Pancreas (tissue), 10 donors: ENCODE data around the gene S100A3. TPM values are rescaled to one million over a fixed set of nuclear protein-coding genes. Genes with fewer than 3 reads are reported as not detected.

Experiments used
- ATAC-seq, 4 donors: fragments of 200-7000 bp; cut with Tn5 transposase; one replicate each; pipeline versions ENCODE4 v1.8.0 to v1.9.1; 2020; ENCODE audit warnings: mild to moderate bottlenecking in 4 of 4, moderate library complexity in 4 of 4
- DNase-seq, 6 donors: peaks; one replicate each; pipeline ENCODE4 v3.0.0-alpha.2; 2020
- FAIRE-seq: peaks from 2 replicates; lab custom pipeline; 2012; peaks lifted over from hg19 to GRCh38; lab: Jason Lieb, UNC
- H3K27ac ChIP-seq, 4 donors: fragments of 200-600 bp; sonication (generic); 1 replicate in 3 of 4; 2 replicates in 1 of 4; pipeline versions ENCODE4 v1.5.0 to v1.8.0; 2020
- H3K27me3 ChIP-seq, 4 donors: fragments of 200-600 bp; one replicate each; pipeline ENCODE4 v1.8.0; 2021
- H3K36me3 ChIP-seq, 3 donors: fragments of 200-600 bp; sonication (generic) in 1 of 3; one replicate each; pipeline versions ENCODE4 v1.5.0 to v1.8.0; 2020 to 2021
- H3K4me1 ChIP-seq, 3 donors: fragments of 200-600 bp; one replicate each; pipeline ENCODE4 v1.8.0; 2021
- H3K4me3 ChIP-seq, 4 donors: fragments of 200-600 bp; sonication (generic) in 2 of 4; one replicate each; pipeline versions ENCODE4 v1.5.0 to v1.8.0; 2020 to 2021
- H3K9me3 ChIP-seq, 4 donors: fragments of 200-600 bp; one replicate each; pipeline ENCODE4 v1.8.0; 2021
- WGBS, 2 donors: extraction: QIAGEN DNeasy Blood & Tissue Kit; methylation state at CpG; one replicate each; pipeline ENCODE4 v1.1.7; 2013; 5-methylcytosine and 5-hydroxymethylcytosine counted together
- intact Hi-C, 3 donors: fragments of 100-400 bp; cut with DNase I; formaldehyde crosslinking; loops; one replicate each; pipeline versions ENCODE4 v1.11.1 to v1.14.2; 2022
- polyA plus RNA-seq, 2 donors: library from polyadenylated mRNA; stranded (reverse); fragments of 200-250 nt; gene quantifications; one replicate each; pipeline ENCODE4 v1.2.3, GENCODE V29; 2013
- total RNA-seq, 6 donors: library from RNA; stranded (reverse); fragmentation: NEBNext Ultra II Directional in 4 of 6; extraction: Animal tissue kit (Norgen Biotek cat#: 25700) in 4 of 6; gene quantifications; one replicate each; pipeline versions ENCODE4 v1.2.1 to v1.2.4, GENCODE V29; 2021 to 2023
- TF ChIP-seq, protein P1 (sequence below), 4 donors: fragments of 200-600 bp; sonication (generic) in 3 of 4; IDR thresholded peaks; one replicate each; pipeline versions ENCODE4 v1.5.0 to v1.8.0; 2021; ENCODE audit warnings: antibody characterized with exemption in 4 of 4
- donor health status: healthy with polysubstance abuse.
- donor health status: DM: no; HTN: no; CAD: no; lungs with moderate emphysema.
- donor health status: DM: no; HTN: no; CAD: no.
- donor health status: control.
- donor health status: control.
- donor health status: Bipolar disorder and iron deficiency.
- donor health status: DM: yes; HTN: yes; CAD: no.
- donor health status: DM: no; HTN: no; CAD: no.
- donor health status: DM: no; HTN: no; CAD: no.
- donor health status: DM: yes; HTN: yes; CAD: no.

S100A3 gene
- total and polyA plus RNA-seq, 8 donors, result 0.20 to 1.1 (median 0.66) TPM; not detected in 3

DNA sequence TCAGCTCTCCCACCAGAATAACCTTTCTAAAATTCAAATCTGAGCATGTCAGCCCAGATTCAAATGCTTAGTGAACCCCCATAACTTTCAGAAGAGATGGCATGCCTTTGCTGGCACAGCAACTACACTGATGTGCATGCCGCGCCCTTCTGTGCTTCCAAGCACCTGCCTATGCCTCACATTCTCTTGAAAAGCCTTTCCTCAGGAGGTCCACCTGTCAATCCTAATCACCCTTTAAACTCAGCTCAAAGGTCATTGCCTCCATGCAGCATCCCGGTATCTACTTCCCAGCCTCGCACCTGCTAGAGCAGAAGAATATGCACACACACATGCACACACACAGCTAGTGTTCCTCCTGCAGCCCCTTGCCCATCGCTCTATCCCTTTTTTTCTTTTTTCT lies 21.8 kb upstream of the S100A3 start:
- no peaks in the 10 kb centered on the region for H3K36me3 ChIP-seq
- WGBS, 2 donors, result 55 to 66% methylated on average over 5 of the region's 5 CpGs
- intact Hi-C loops, result loop anchor here in 2 of 3 donors (2.0 to 10.0 kb wide), 2 partner anchors 54 to 58 kb away; partner anchors contain the start of genes S100A1 (in 1 of the 2) and S100A13 (in 1 of the 2)
- H3K27me3 ChIP-seq, result no peaks in the 10 kb centered on the region
- no peak for ATAC-seq
- TF ChIP-seq, protein P1, sequence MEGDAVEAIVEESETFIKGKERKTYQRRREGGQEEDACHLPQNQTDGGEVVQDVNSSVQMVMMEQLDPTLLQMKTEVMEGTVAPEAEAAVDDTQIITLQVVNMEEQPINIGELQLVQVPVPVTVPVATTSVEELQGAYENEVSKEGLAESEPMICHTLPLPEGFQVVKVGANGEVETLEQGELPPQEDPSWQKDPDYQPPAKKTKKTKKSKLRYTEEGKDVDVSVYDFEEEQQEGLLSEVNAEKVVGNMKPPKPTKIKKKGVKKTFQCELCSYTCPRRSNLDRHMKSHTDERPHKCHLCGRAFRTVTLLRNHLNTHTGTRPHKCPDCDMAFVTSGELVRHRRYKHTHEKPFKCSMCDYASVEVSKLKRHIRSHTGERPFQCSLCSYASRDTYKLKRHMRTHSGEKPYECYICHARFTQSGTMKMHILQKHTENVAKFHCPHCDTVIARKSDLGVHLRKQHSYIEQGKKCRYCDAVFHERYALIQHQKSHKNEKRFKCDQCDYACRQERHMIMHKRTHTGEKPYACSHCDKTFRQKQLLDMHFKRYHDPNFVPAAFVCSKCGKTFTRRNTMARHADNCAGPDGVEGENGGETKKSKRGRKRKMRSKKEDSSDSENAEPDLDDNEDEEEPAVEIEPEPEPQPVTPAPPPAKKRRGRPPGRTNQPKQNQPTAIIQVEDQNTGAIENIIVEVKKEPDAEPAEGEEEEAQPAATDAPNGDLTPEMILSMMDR (IDR thresholded peaks at IDR 0.05), result no peak
- no peaks in the 10 kb centered on the region for H3K9me3 ChIP-seq
- no peak for DNase-seq
- peaks cover 0 to 20% (median 0%) of the 10 kb centered on the region in 3 donors for H3K4me1 ChIP-seq
- no peak overlapping the region for H3K27ac ChIP-seq
- H3K4me3 ChIP-seq, result no peak overlapping the region
- FAIRE-seq, result no peak

DNA sequence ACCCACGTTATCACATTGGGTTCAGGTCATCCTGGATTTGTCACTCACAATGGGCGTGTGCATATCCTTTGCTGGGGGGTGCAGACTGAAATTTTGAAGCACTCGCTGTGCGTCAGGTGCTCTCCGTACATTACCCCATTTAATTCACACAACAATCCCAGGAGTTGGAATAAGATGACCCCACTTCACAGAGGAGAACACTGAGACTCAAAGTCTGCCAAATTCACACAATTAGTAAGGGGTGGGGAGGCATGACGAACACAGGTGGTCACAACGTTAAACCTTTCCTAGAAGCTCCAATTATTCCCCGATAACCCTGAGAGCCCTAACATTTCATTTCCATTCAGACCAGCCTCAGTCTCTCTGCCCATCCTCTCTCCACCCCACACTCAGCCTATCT lies 20.4 kb upstream of the S100A3 start:
- Histone ChIP-seq H3K4me1 (peaks cover 0 to 24% (median 0%) of the 10 kb centered on the region in 3 donors), H3K36me3 (no peaks in the 10 kb centered on the region), H3K9me3 (no peaks in the 10 kb centered on the region), H3K27ac (no peak overlapping the region), H3K4me3 (no peak overlapping the region), H3K27me3 (no peaks in the 10 kb centered on the region)
- FAIRE-seq, result no peak
- WGBS, 2 donors, result 55 to 63% methylated on average over 8 of the region's 8 CpGs
- TF ChIP-seq, protein P1 (IDR thresholded peaks at IDR 0.05), result no peak
- intact Hi-C loops, result no loop called here
- no peak for ATAC-seq
- DNase-seq, result no peak

DNA sequence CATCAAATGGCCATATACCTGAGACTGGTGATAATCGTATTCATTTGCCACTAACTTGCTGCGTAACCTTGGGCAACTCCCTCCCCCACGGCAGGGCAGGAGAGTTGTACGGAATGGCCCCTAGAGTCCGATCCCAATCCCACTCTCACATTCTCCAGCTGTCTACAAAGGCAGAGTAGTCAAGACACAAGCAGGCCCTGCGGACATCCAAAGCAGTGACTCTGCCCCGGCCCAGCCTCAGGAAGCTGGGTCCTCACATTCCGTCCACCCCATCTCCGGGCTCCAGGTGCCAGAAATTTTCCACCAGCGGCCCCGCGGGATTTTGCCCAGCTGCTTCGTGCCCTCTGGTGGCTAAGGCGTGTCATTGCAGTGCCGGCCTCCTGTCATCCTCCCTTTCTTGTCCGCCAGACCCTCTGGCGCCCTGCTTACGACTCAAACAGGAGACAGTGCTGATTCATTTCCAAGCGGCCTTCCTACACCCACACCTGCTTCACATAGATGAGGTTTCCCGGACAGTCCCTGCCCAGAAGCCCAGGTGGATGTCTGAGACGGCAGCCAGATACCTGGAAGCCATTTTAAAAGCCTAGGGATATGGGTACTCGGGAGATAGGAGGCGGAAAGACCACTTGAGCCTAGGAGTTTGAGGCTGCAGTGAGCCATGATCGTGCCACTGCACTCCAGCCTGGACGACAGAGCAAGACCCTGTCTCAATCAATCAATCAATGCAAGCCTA lies 19.5 kb upstream of the S100A3 start:
- intact Hi-C loops, result no loop called here
- no peak for FAIRE-seq
- no peaks in the 10 kb centered on the region for H3K36me3 ChIP-seq
- peak overlapping the region in 2 of 4 donors; percentile 21 to 30 for H3K4me3 ChIP-seq
- peaks cover 0 to 24% (median 0%) of the 10 kb centered on the region in 3 donors for H3K4me1 ChIP-seq
- peak overlapping the region in 2 of 4 donors; percentile 90 for H3K27ac ChIP-seq
- H3K9me3 ChIP-seq, result no peaks in the 10 kb centered on the region
- TF ChIP-seq, protein P1 (IDR thresholded peaks at IDR 0.05), result peak; percentile 94 to 98 (median 96)
- WGBS, 2 donors, result 7 to 8% methylated on average over 25 of the region's 25 CpGs
- H3K27me3 ChIP-seq, result no peaks in the 10 kb centered on the region
- peak; percentile 71 to 94 (median 88) for DNase-seq
- peak; percentile 40 to 70 (median 65) for ATAC-seq

DNA sequence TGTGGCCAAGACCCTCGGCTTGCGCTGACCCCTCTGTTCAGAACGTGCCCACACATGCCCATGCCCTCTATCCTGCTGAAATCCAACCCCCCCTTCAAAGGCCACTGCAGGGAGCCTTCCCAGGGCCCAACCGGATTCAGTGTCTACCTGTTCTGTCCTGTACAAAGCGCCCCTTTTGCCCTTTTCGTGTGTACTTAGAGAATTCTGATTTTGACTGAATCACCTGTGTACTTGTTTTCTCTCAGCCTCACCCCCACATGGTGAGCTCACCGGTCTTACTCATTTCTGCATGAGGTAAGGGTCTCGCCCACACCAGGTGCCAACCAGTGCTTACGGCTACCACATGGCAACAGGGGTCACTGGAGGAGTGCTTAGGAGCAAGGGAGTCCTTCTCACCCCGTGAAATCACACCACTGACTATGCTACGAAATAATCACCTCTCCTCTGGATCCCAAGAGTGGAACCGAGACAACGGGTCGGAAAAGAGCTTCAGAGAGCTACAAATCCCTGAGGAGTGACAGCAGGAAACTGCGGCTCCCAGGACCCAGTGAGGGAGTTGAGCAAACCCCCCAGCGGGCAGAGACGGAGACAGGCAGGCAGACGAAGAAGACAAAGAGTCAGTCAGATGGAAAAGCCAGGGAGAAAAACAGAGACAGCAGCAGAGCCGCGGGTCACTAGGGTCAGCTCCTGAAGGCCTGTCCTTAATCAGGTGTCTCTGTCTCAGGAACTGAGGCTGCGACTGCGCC lies 18.7 kb upstream of the S100A3 start:
- H3K36me3 ChIP-seq, result no peaks in the 10 kb centered on the region
- H3K27ac ChIP-seq, result peak overlapping the region in 2 of 4 donors; percentile 90
- H3K9me3 ChIP-seq, result no peaks in the 10 kb centered on the region
- peak in 1 of 6 donors; percentile 21 for DNase-seq
- TF ChIP-seq, protein P1 (IDR thresholded peaks at IDR 0.05), result no peak
- H3K4me3 ChIP-seq, result peak overlapping the region in 2 of 4 donors; percentile 21 to 30
- no peak for FAIRE-seq
- peak in 1 of 4 donors; percentile 3 for ATAC-seq
- H3K27me3 ChIP-seq, result no peaks in the 10 kb centered on the region
- intact Hi-C loops, result no loop called here
- WGBS, 2 donors, result 76 to 83% methylated on average over 22 of the region's 22 CpGs
- peaks cover 0 to 24% (median 0%) of the 10 kb centered on the region in 3 donors for H3K4me1 ChIP-seq
